Measurements from ENCODE around the gene TMEM45B. TPM values are rescaled to one million over a fixed set of nuclear protein-coding genes. Genes with fewer than 3 reads are reported as not detected.
"Not testable (repeated sequence)": the region's sequence is repeated elsewhere in the genome, so short reads cannot be mapped to it uniquely, and the experiment has no call there.

Gene TMEM45B
- total RNA-seq, 1 experiment from 2014 or later, result not detected

DNA sequence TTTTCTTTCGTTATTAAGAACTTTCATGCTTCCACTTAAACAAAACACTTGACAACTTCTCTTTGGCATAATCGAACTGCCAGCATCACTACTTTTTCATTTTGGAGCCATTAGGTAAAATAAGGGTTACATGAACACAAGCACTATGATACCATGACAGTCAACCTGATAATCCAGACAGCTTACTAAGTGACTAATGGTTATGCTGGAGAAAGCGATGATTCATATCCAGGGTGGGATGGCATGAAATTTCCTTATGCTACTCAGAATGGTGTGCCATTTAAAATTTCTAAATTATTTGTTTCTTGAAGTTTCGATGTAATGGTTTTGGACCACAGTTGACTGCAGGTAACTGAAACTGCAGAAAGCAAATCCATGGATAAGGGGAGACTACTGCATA is 15.6 kb downstream of the TMEM45B start:
- H3K36me3 ChIP-seq, H3K9me3 ChIP-seq, DNase-seq, H3K27me3 ChIP-seq, H3K4me3 ChIP-seq: not testable (repeated sequence)

DNA sequence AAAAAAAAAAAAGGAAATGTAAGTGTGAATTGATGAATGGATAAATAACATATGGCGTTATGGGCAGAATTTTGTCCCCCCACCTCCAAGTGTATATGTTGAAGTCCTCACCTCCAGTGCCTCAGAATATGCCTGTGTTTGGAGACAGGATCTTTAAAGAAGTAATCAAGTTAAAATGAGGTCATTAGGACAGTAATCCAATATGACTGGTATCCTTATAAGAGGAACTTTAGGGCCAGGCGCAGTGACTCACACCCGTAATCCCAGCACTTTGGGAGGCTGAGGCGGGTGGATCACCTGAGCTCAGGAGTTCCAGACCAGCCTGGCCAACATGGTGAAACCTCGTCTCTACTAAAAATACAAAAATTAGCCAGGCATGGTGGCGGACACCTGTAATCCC is 17.6 kb downstream of the TMEM45B start:
- not testable (repeated sequence) for H3K4me3 ChIP-seq, H3K27me3 ChIP-seq, H3K36me3 ChIP-seq, DNase-seq, H3K9me3 ChIP-seq

DNA sequence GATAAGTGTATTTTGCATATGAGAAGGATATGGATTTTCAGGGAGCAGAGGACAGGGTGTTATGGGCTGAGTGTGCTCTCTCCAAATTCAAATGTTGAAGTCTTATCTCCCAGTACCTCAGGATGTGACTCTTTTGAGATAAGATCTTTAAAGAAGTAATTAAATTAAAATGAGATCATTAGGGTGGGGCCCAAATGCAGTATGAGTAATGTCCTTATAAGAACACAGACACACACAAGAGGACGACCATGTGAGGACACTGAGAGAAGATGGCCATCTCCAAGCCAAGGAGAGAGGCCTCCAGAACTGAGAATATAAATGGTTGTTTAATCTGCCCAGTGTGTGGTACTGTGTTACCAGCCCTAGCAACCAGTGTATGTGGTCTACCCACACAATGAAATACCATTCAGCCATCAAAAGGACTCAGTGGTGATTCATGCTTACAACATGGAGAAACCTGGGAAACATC is 20.8 kb downstream of the TMEM45B start:
- H3K27me3 ChIP-seq, H3K36me3 ChIP-seq, DNase-seq, H3K4me3 ChIP-seq, H3K9me3 ChIP-seq: not testable (repeated sequence)

DNA sequence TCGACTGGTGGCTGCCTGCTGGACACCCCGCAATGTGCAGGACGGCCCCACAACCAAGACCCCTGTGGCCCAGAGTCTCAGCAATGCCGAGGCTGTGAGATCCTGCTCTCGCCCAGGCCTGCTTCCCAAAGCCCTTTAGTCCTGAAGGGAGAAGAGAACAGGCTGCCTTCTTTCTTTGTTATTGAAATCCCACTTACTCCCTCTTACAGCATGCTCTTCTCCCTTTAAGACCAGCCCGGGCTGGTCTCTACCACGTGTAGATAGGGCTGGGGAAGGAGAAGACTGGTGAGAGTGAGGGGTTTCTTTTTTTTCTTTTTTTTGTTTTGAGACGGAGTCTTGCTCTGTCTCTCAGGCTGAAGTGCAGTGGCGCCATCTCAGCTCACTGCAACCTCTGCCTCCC is 21.3 kb downstream of the TMEM45B start:
- Histone ChIP-seq H3K36me3 (no peaks in the 10 kb centered on the region), H3K9me3 (no peaks in the 10 kb centered on the region), H3K27me3 (no peaks in the 10 kb centered on the region), H3K4me3 (no peak overlapping the region)
- DNase-seq, result no peak

DNA sequence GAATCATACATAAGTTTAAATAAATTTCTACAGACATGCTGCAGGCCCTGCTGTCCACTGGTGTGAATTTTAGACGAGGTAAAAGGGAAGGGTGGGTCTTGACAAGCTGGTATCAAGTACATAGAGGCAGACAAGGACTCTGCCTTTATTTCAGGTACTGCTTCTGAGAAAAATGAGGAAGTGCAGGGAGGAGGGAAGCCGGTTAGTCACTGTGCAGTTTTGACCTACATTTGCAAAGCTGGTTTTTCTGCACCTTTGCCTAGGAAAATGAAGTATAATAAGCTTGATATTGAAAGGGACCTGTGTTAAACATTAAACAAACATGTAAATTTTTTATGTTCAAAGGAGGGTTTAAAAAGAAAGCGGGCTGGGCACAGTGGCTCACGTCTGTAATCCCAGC is 24.6 kb downstream of the TMEM45B start:
- Histone ChIP-seq H3K4me3 (no peak overlapping the region), H3K36me3 (no peaks in the 10 kb centered on the region), H3K9me3 (no peaks in the 10 kb centered on the region), H3K27me3 (no peaks in the 10 kb centered on the region)
- no peak for DNase-seq

DNA sequence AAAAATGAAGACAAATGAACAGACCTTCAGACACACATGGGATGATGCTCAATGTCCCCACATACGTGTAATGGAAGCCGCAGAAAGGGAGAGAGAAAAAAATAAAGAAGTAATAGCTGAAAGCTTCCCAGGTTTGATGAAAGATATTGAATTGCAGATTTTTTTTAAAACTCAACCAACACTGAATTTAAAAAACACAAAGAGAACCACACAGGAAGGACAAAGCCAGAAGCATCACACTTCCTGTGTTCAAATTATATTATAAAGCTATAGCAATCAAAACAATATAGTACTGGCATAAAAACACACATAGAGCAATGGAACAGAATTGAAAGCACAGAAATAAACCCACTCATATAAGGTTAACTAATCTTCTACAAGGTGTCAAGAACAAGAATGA is 26.5 kb downstream of the TMEM45B start:
- Histone ChIP-seq H3K4me3 (no peak overlapping the region), H3K36me3 (no peaks in the 10 kb centered on the region), H3K9me3 (no peaks in the 10 kb centered on the region), H3K27me3 (no peaks in the 10 kb centered on the region)
- no peak for DNase-seq

DNA sequence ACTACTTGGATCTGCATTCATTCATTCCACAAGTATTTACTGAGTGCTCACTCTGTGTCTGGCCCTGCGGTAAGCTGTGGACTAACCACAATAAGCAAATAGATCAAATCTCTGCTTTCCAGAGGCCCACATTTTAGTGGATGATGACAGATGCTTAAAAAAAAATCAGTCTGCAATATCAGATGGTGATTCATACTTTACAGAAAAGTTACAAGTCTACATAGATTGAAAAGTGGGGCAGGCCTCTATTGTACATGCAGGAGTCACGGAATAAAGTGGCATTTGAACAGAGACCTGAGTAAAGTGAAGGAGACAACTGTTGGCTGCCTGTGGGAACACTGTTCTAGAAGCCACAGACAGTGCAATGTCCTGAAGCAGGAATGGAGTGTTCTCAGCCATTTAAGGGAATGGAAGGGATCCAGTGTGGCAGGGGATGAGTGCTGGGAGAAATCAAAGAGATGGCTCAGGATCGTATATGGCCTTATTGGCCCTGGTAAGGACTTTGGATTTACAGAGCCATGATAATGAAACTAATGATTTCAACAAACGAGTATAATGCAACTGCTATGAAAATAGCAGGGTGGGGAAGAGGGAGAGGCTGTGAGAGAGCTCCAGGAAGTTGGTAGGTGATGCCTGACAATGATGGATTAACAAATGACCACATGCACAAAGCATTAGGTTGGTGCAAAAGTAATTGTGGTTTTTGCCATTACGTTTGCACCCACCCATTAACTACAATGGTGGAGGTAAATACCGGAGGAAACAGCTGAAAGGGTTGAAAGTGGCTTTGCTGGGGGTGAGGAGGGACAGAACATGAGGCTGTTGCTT is 31.1 kb downstream of the TMEM45B start:
- DNase-seq, result peak; percentile 37
- H3K27me3 ChIP-seq, result no peaks in the 10 kb centered on the region
- H3K36me3 ChIP-seq, result no peaks in the 10 kb centered on the region
- no peaks in the 10 kb centered on the region for H3K9me3 ChIP-seq
- H3K4me3 ChIP-seq, result no peak overlapping the region

DNA sequence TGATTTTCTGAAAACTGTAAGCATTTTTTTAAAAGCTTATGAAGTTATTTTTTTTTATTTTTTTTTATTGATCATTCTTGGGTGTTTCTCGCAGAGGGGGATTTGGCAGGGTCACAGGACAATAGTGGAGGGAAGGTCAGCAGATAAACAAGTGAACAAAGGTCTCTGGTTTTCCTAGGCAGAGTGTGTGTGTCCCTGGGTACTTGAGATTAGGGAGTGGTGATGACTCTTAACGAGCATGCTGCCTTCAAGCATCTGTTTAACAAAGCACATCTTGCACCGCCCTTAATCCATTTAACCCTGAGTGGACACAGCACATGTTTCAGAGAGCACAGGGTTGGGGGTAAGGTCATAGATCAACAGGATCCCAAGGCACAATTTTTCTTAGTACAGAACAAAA is 31.7 kb downstream of the TMEM45B start:
- H3K4me3 ChIP-seq, H3K9me3 ChIP-seq, H3K36me3 ChIP-seq, H3K27me3 ChIP-seq, DNase-seq: not testable (repeated sequence)

DNA sequence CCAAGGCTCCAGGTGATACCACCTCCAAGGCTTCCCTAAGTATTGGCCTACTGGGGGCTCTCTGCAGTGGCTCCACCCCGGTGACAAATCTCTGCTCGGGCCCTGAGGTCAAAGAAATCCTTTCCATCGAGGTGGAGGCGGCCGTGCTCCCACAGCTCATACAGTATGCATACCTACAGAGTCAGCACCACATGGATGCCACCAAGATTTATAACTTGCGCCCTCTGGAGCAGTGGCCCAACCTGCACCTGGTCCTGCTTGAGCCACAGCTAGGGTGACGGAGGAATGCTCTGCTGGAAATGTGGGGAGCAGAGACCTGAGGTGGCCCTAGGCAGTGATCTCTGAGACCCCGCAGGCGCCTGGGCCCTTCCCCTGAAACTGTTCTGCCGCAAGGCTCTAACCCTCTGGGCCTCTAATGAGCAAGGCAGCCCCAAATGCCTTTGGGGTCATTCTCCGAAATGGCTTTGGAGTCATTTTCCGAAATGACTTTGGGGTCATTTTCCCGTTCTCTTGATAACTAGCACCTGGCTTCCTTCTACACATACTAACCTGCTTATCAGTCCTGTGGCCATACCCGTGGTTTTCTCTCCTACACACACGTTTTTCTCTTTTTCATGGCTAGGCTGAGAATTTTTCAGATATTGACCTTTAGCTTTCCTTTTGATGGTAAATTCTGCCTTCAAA is 33.9 kb downstream of the TMEM45B start:
- H3K9me3 ChIP-seq, result no peaks in the 10 kb centered on the region
- H3K27me3 ChIP-seq, result no peaks in the 10 kb centered on the region

DNA sequence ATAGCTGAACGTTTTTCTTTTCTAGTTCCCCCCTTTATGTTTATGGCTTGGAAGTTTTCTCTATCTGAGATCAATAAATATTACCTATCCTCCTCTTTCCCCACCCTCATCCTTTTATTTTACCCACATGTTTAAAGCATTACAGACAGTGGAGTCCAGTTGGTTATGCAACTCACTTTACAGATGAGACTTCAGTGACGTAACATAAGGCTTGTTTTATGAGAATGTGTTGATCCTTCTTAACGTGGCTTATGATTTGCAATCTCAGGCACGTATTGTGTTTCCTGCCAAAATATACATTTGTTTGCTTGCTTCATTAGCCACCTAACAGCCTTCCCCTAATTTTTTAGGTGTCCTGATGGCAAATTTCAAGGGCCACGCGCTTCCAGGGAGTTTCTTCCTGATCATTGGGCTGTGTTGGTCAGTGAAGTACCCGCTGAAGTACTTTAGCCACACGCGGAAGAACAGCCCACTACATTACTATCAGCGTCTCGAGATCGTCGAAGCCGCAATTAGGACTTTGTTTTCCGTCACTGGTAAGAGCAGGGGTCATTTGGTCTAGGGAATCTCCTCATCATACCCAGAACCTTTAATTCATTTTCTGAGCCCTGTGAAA is 36.6 kb downstream of the TMEM45B start:
- Histone ChIP-seq H3K9me3 (no peaks in the 10 kb centered on the region), H3K27me3 (no peaks in the 10 kb centered on the region), H3K4me3 (no peak overlapping the region), H3K36me3 (no peaks in the 10 kb centered on the region)
- no peak for DNase-seq

More for the DNA sequence above, 33.9 kb downstream of the TMEM45B start:
- no peak for DNase-seq
- Histone ChIP-seq H3K36me3 (no peaks in the 10 kb centered on the region), H3K4me3 (no peak overlapping the region)

DNA sequence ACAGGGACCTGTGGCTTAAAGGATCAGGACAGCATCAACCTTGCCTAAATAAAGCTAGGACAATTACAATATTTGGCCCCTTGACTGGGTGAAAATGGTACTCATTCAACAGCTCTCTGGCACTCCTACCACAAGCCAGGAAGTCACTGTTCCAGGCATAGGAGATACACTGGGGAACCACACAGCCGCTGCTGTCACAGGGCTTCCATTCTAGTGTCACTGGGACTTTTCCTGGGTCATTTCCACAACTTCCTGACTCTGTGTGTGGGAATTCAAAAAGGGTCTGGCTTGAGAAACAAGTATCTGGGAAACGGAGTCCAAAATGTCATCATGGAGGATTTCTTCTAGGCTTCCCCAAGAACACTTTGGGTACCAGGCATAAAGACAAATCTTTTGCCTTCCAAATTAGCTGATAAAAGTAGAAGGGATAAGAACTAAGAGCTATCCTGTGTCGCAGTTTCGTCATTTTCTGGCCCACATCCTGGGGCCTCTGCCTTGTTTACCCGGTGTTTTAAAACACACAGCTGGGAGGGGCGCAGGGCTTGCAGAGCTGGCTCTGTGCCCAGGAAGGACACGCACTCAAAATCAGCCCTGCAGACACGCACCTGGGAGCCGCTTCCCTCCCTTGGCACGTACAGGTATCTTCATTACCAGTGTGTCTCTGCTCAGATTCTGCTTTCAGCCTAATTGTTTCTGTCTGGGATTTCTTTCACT is 38.0 kb downstream of the TMEM45B start:
- Histone ChIP-seq H3K4me3 (no peak overlapping the region), H3K36me3 (peaks cover 2% of the 10 kb centered on the region; the same call in 1 of the 2 replicates), H3K27me3 (no peaks in the 10 kb centered on the region), H3K9me3 (no peaks in the 10 kb centered on the region)
- peak; percentile 23 for DNase-seq

DNA sequence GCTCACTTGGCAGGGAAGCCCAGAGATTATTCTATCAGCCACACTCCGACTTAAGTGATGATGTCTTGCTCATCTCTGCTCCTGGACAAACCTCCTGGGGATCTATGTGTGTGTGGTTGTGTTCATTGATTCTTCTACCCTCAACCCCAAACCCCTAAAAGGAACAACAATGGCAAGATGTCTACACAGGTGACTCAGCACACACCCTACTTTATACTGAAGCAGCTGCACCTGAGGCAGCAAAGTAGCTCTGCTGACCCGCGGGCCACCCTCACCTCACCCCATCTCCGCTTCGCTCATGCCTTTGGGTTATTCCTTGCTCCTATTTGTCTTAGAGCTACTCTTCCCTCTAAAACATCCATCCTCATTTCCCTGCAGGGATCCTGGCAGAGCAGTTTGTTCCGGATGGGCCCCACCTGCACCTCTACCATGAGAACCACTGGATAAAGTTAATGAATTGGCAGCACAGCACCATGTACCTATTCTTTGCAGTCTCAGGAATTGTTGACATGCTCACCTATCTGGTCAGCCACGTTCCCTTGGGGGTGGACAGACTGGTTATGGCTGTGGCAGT is 38.7 kb downstream of the TMEM45B start:
- no peak overlapping the region for H3K4me3 ChIP-seq
- no peaks in the 10 kb centered on the region for H3K9me3 ChIP-seq
- H3K27me3 ChIP-seq, result no peaks in the 10 kb centered on the region
- DNase-seq, result no peak
- H3K36me3 ChIP-seq, result peaks cover 2% of the 10 kb centered on the region; the same call in 1 of the 2 replicates

DNA sequence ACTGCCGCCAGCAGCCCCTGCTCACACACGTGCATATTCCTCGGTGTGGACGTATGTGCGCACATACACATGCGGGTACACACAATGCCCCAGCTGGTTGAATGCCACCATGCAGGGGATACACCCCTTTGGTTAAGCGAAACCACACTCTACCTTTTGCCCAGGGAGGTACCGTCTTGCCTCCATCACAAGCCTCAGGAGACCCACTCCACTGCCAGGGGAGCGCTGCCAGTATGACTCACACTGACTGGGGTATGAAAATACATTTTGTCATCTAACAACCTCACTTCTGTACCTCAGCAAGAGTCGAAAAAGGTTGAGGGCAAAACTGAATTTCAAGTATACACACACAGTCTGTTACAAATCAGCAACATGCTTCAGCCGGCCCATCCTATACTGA is 39.4 kb downstream of the TMEM45B start:
- peak; percentile 60 for DNase-seq
- H3K4me3 ChIP-seq, result no peak overlapping the region
- no peaks in the 10 kb centered on the region for H3K9me3 ChIP-seq
- H3K36me3 ChIP-seq, result peaks cover 7% of the 10 kb centered on the region
- H3K27me3 ChIP-seq, result no peaks in the 10 kb centered on the region

DNA sequence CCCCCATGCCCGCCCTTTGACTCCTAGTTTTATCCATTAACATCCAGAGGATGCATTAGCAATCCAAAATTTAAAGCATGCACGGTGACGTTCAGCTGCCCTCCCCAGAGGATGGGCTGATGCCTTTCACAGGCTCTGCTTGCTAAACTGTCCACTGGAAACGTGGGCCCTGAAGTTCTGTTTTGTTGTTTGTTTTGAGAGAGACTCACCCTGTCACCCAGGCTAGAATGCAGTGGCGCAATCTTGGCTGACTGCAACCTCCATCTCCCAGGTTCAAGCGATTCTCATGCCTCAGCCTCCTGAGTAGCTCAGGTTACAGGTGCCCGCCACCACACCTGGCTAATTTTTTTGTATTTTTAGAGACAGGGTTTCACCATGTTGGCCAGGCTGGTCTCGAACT is 40.4 kb downstream of the TMEM45B start:
- no peaks in the 10 kb centered on the region for H3K27me3 ChIP-seq
- no peak for DNase-seq

DNA sequence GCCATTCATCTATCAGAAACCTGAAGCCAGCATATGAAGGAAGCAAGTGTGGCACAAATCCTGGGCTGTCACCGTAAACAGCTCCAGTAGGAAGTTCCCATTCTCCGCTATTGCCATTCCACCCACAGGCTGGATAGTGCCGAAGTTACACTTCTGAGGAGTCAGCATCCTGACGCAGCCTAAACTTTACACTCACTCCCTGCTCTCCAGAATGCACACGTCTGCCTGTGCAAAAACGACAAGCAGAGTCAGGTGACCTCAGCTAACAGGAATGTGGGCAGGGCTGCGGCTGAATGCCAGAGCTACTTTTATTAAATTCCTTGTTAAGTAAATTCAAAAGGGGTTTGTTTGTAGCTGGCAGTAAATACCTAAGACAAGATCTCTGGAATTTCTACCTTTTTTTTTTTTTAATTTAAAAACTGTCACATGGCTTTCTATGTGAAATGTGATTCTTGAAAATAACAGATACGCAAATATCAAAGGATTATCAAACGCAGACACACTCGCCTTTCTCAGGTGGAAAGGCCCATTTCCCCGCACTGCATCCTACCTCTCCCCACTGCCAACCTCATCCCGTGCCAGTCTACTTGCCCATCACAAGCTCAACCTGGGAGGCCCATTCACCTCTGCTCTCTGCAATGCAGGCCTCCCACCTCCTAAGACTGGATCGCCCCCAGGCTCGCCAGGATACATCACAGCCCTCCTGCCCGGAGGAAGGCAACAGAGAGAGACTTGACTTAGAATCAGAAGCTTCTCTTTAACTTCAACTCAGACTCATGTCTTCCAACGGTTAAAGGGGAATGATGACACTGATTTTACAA is 46.3 kb downstream of the TMEM45B start:
- DNase-seq, result peak; percentile 80
- no peak overlapping the region for H3K4me3 ChIP-seq

More for the DNA sequence above, 40.4 kb downstream of the TMEM45B start:
- H3K36me3 ChIP-seq, result peaks cover 16% of the 10 kb centered on the region
- H3K9me3 ChIP-seq, result no peaks in the 10 kb centered on the region
- no peak overlapping the region for H3K4me3 ChIP-seq

DNA sequence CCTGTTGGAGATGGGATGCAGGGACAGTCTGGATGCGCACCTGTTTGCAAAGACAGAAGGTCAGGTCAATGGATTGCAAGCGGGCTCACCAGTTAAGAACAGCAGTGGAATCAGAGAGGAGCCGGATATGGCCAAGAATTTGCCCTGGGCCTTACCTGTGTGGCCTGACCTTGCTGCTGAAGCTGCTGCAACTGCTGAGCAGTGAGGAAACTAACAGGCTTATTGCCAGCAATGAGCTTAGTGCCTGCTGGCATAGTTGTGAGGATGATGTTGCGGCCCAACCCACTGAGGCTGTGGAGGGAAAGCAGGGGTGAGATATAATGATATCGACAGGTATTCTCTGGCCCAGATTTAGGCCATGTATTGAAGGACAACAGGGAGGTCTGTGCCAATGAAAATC is 49.2 kb downstream of the TMEM45B start:
- H3K9me3 ChIP-seq, result no peaks in the 10 kb centered on the region
- no peak overlapping the region for H3K4me3 ChIP-seq
- no peaks in the 10 kb centered on the region for H3K27me3 ChIP-seq
- no peak for DNase-seq
- H3K36me3 ChIP-seq, result peaks cover 61% of the 10 kb centered on the region

More for the DNA sequence above, 46.3 kb downstream of the TMEM45B start:
- H3K9me3 ChIP-seq, result no peaks in the 10 kb centered on the region
- H3K36me3 ChIP-seq, result peaks cover 48% of the 10 kb centered on the region
- no peaks in the 10 kb centered on the region for H3K27me3 ChIP-seq

All from MG63 (cell line).